Activated naive CD8-positive, alpha-beta T cell treated with anti-CD3 and anti-CD28 coated beads, Interleukin-2, amount 10 ng/mL, durations not matched to agents 7 days and 5 days (primary cell): ENCODE data around the gene DOCK11. TPM values are rescaled to one million over a fixed set of nuclear protein-coding genes. Genes with fewer than 3 reads are reported as not detected.

Source experiments
- ATAC-seq: fragments of 150-1000 bp; cut with Tn5 transposase; one replicate; pipeline ENCODE4 v1.10.0; 2021; ENCODE audit warnings: low read depth, moderate library complexity
- POLR2A ChIA-PET: fragments of 350-600 bp; sonication (Branson Sonifier 250); formaldehyde crosslinking; loops from one replicate; lab custom pipeline; 2021; ENCODE audit warnings: antibody characterized with exemption; lab: Charles Lee
- DNase-seq: peaks from one replicate; pipeline ENCODE4 v3.0.0; 2021
- H3K27ac Mint-ChIP-seq: one replicate; pipeline ENCODE4 v1.8.0; 2022; ENCODE audit warnings: mild to moderate bottlenecking, mixed read lengths
- H3K27me3 Mint-ChIP-seq: one replicate; pipeline ENCODE4 v1.8.0; 2022; ENCODE audit warnings: mild to moderate bottlenecking, moderate library complexity, mixed read lengths
- H3K36me3 Mint-ChIP-seq: one replicate; pipeline ENCODE4 v1.8.0; 2021; ENCODE audit warnings: mild to moderate bottlenecking, mixed read lengths
- H3K4me1 Mint-ChIP-seq: one replicate; pipeline ENCODE4 v1.8.0; 2021; ENCODE audit warnings: mixed read lengths
- H3K4me3 Mint-ChIP-seq: one replicate; pipeline ENCODE4 v1.8.0; 2022; ENCODE audit warnings: mild to moderate bottlenecking, moderate library complexity, mixed read lengths
- H3K9me3 Mint-ChIP-seq: one replicate; pipeline ENCODE4 v1.8.0; 2021; ENCODE audit warnings: mixed read lengths
- total RNA-seq, 2 experiments: library from RNA; stranded (reverse); gene quantifications; one replicate each; pipeline ENCODE4 v1.2.3, GENCODE V29; 2021

Gene DOCK11
- total RNA-seq, 2 experiments from 2014 or later = 71.9 to 80.4 TPM

DNA sequence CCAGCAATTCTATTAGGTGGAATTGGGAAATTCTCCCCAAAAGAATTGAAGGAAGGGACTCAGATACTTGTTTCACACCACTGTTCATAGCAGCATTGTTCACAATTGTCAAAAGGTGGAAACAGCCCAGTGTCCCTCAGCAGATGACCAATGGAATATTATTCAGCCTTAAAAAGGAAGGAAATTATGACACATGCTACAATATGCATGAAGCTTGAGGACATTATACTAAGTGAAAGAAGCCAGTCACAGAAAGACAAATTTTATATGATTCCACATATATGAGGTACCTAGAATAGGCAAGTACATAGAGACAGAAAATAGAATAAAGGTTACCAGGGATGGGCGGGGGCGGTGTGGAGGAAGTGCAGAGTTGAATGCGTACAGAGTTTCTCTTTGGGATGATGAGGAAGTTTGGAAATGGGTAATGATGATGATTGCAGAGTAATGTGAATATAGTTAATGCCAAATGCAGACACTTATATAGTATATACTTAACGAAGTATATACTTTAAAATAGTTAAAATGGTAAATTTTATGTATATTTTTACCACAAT lies 29.6 kb downstream of the DOCK11 start:
- ATAC-seq (no peak), DNase-seq (no peak)
- peaks cover 65% of the 10 kb centered on the region for H3K4me1 Mint-ChIP-seq
- H3K4me3 Mint-ChIP-seq = no peak overlapping the region
- H3K9me3 Mint-ChIP-seq = no peaks in the 10 kb centered on the region
- no peaks in the 10 kb centered on the region for H3K27me3 Mint-ChIP-seq
- peak overlapping the region; percentile 42 for H3K27ac Mint-ChIP-seq
- peaks cover 17% of the 10 kb centered on the region for H3K36me3 Mint-ChIP-seq
- POLR2A ChIA-PET = interaction anchor here (1.0 kb wide), 1 partner anchor 31 kb away, joined by 3 read pairs; no protein-coding TSS in a partner anchor

DNA sequence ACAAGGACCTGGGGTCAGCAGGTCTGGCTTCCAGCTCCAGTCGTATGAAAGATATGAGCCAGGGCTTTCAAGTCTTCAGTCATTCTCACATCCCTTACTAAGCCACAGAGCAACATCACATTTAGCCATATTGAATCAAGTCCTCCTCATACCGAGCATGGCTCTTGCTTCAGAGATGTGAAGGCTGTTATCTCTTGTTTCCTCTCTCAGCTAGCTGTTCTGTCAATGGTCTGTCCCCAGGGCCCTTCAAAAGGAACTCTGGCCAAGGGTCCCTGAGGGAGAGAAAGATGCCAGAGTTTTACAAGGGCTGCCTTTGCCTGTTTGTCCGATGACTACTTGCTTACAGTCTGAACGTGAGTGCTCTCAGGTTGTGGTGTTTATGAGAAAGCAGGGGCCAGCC lies 30.5 kb downstream of the DOCK11 start:
- no peak overlapping the region for H3K4me3 Mint-ChIP-seq
- no peak for ATAC-seq

DNA sequence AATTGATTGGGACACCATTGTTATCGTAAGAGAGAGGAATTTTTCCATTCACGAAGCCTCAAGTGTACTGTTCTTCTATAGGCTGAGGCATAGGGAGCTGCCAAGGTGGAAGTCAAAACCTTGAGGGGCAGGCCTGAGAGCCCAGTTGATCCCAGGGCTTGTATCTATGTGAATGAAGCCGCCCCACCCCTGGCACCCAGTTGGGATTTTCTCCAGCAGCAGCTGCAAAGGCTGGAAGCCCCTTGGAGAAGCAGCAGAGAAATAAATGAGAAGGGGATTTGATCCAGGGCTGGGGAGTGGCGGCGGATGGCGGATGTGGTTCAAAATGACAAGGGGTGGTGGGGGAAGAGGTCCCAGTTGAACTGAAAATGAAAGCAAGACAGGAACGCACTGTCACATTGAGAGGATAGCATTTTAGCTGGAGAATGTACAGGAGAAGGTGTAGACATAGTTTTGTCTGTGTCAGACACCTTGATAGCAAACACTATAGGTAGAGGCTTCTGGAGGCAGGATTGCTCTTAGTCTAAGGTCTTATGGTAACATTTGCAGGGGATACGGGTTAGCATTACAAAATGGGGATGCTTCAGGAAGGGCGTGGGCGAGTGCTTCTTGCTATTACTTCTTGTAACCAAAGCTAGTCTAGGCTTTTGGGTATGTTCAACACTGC lies 32.6 kb downstream of the DOCK11 start:
- Mint-ChIP-seq H3K4me3 (peak overlapping the region; percentile 99), H3K27ac (peak overlapping the region; percentile 99), H3K9me3 (no peaks in the 10 kb centered on the region), H3K27me3 (no peaks in the 10 kb centered on the region), H3K36me3 (peaks cover 20% of the 10 kb centered on the region), H3K4me1 (peaks cover 53% of the 10 kb centered on the region)
- peak; percentile 71 for ATAC-seq
- DNase-seq = peak; percentile 60
- POLR2A ChIA-PET = interaction anchor here (0.8 to 10.1 kb wide), 4 partner anchors 10 to 32 kb away, joined by 3 to 107 read pairs (median 4); partner anchors contain the start of gene DOCK11

More for the DNA sequence above, 30.5 kb downstream of the DOCK11 start:
- POLR2A ChIA-PET = interaction anchor here (1.0 kb wide), 1 partner anchor 31 kb away, joined by 3 read pairs; no protein-coding TSS in a partner anchor
- Mint-ChIP-seq H3K27ac (peak overlapping the region; percentile 51), H3K4me1 (peaks cover 65% of the 10 kb centered on the region), H3K27me3 (no peaks in the 10 kb centered on the region), H3K36me3 (peaks cover 16% of the 10 kb centered on the region), H3K9me3 (no peaks in the 10 kb centered on the region)
- no peak for DNase-seq

DNA sequence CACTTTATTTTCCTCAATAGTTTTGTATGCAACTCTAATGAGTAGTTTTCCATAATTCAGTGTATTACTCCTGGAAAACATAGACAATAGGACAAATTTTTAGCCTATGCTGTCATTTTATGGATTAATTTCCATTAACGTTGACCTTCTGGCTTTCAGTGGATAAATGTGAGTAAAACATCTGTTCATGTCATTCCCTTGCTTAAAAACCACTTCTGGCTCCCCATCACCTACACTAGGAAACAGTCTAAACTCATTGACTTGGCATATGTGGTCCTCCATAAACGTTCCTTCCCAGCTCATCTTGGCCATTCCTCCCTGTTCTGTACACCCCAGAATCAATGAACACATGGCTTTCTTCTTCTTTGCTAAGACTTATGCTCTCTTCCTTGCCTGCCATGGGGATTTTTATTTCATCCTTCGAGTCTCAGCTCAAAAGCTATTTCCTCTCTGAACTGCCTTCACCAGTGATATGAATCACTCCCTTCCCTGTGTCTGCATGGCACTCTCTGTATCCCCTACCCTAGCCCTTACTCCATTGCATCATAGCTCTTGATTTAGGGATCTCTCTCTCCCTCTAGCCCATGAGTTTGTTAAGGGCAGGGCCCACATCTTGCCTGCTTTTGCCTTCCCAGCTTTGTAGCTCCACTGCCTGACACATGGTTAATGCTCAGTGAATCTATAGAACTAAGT lies 34.8 kb downstream of the DOCK11 start:
- Mint-ChIP-seq H3K36me3 (peaks cover 16% of the 10 kb centered on the region), H3K4me3 (peak overlapping the region; percentile 65), H3K27me3 (no peaks in the 10 kb centered on the region), H3K27ac (peak overlapping the region; percentile 86), H3K4me1 (peaks cover 49% of the 10 kb centered on the region), H3K9me3 (no peaks in the 10 kb centered on the region)
- ATAC-seq (no peak), DNase-seq (no peak)
- POLR2A ChIA-PET = interaction anchor here (2.0 to 10.1 kb wide), 2 partner anchors 31 to 34 kb away, joined by 7 to 107 read pairs; partner anchors contain the start of gene DOCK11

DNA sequence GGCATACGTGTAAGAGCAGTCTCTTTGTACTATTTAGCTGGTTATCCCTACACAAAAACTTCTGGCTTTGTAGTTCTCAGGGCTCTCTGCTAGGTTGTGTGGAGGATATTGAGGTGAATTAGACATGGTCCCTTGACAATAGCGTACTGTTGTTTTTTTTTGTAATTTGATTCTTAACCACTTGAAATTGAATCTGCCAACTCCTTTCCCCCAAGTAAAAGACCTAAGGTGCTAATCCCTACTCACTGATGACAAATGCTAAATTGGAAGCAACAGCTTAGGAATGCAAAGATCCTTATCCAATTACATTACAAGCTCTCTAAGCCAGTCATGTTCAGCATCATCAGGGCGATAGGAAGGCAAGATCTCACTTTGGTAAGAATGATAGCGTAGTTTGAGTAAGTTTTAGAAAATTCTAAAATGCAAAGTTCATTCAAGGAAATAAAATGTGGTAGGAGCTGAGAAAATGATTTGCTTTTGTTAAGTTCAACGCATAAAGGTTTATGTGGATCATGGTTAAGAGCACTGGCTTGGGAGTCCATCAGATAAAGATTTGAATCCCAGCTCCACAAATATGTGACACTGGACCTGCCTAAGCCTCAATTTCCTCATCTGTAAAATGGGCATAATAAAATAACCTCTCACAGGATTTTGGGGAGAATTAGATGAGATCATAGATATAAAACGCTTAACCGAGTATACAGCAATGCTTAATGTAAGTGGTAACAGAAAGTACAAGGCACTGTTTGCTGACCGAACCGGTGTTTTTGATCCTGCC lies 39.3 kb downstream of the DOCK11 start:
- Mint-ChIP-seq H3K9me3 (no peaks in the 10 kb centered on the region), H3K27me3 (no peaks in the 10 kb centered on the region), H3K27ac (no peak overlapping the region), H3K4me3 (no peak overlapping the region), H3K4me1 (peaks cover 42% of the 10 kb centered on the region), H3K36me3 (peaks cover 11% of the 10 kb centered on the region)
- no peak for ATAC-seq
- no peak for DNase-seq
- POLR2A ChIA-PET = interaction anchor here (10.1 kb wide), 1 partner anchor 39 kb away, joined by 107 read pairs; the partner anchor contains the start of gene DOCK11

DNA sequence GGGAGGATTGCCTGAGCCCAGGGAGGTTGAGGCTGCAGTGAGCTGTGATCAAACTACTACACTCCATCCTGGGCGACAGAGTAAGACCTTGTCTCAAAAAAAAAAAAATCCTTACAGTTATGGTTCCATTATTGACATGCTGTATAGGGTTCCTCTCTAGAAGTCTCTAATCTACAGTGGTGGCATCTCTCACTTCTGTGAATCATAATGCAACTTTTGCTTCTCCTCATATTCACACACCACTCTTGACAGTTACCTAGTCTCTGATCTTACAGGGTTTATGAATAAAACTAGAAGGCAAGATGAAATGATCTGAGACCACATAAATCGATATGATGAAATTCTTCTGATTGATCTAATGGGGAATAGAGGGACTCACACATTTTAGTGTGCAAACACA lies 40.6 kb downstream of the DOCK11 start:
- Mint-ChIP-seq H3K4me1 (peaks cover 34% of the 10 kb centered on the region), H3K9me3 (no peaks in the 10 kb centered on the region), H3K27me3 (no peaks in the 10 kb centered on the region), H3K4me3 (peak overlapping the region; percentile 76), H3K27ac (peak overlapping the region; percentile 96), H3K36me3 (peaks cover 6% of the 10 kb centered on the region)
- ATAC-seq (peak; percentile 65), DNase-seq (no peak)
- POLR2A ChIA-PET = interaction anchor here (10.1 kb wide), 1 partner anchor 40 kb away, joined by 107 read pairs; the partner anchor contains the start of gene DOCK11

DNA sequence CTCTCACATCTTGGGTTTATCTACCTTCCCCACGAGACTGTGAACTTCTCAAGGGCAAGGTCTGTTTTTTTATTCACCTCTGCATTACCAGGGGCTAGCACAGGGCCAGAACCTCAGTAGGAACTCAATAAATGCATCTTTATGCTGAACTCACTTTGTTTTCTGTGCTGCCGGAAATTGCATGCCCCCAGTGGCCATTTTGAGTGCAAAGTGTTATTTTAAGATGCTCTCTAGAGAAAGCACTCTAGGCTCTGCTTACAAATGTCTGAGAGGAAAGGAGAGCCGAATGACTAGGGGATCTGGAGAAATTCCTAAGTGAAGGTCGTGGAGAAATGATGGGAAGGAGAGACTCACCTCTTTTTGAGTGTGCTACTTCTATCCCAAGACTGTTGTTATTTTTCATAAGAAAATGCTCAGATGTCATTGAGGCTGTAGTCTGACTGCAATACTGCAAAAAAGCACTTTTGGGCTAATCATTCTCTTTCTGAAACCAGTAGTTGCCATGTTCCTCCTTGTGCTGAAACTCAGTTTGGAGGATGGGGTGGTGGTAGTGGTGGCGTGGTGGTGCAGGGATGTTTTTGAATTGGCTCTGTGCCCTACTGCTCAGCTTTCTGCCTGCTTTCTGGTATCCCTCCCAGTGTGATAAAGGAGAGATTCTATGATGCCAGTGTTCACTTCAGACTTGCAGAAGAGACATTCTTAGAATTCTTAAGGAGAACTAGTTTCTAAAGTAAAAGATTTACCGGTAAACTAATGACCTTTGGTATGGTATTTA lies 41.3 kb downstream of the DOCK11 start:
- peaks cover 36% of the 10 kb centered on the region for H3K4me1 Mint-ChIP-seq
- no peaks in the 10 kb centered on the region for H3K27me3 Mint-ChIP-seq
- ATAC-seq = peak; percentile 74
- H3K36me3 Mint-ChIP-seq = peaks cover 5% of the 10 kb centered on the region
- peak overlapping the region; percentile 76 for H3K4me3 Mint-ChIP-seq
- no peaks in the 10 kb centered on the region for H3K9me3 Mint-ChIP-seq
- no peak for DNase-seq
- POLR2A ChIA-PET = interaction anchor here (1.9 to 10.1 kb wide), 2 partner anchors 41 kb away, joined by 10 to 107 read pairs; partner anchors contain the start of gene DOCK11
- H3K27ac Mint-ChIP-seq = peak overlapping the region; percentile 96

DNA sequence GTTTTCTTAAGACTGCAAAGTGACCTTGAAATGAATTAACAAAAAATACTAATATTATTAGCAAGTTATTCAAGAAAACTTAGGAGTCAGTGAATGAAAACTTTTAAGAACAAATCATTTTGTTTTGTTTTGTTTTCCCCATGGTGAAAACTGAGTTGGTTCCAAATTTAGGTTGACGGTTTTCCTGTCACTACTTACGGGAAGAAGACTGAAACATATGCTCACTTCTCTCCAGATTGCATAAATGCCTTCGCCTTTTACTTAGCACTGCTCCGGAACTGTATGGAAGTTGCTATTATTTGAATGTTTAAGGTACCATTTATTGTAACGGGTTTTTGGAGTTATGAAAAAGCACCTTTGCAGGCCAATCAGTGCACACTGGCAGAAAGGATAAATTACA lies 42.8 kb downstream of the DOCK11 start:
- peaks cover 31% of the 10 kb centered on the region for H3K4me1 Mint-ChIP-seq
- H3K9me3 Mint-ChIP-seq = no peaks in the 10 kb centered on the region
- DNase-seq (no peak), ATAC-seq (no peak)
- POLR2A ChIA-PET = interaction anchor here (1.3 to 1.9 kb wide), 2 partner anchors 9 to 43 kb away, joined by 3 to 10 read pairs; partner anchors contain the start of gene DOCK11
- H3K4me3 Mint-ChIP-seq = peak overlapping the region; percentile 19
- H3K27ac Mint-ChIP-seq = peak overlapping the region; percentile 45
- no peaks in the 10 kb centered on the region for H3K27me3 Mint-ChIP-seq
- H3K36me3 Mint-ChIP-seq = peaks cover 2% of the 10 kb centered on the region

DNA sequence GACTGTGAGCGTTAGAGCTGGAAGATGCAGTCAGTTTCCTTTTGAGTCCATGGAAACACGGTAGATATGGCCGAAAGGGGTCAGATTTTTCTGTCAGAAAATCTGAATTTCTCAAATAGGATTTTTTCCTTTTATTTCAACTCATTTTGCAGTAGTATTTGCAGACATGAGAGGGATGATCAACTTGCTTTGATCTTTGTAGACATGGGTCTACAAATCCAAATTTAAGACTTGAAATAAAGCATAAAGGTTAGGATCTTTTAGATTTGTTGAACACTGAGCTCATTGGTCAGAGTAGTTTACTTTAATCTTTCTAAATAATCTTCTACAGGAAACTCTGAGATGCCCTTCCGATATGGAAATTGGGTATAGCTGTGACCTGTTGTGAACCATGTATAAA lies 44.7 kb downstream of the DOCK11 start:
- no peak for DNase-seq
- no peaks in the 10 kb centered on the region for H3K9me3 Mint-ChIP-seq
- H3K27me3 Mint-ChIP-seq = no peaks in the 10 kb centered on the region
- peaks cover 4% of the 10 kb centered on the region for H3K36me3 Mint-ChIP-seq
- no peak overlapping the region for H3K27ac Mint-ChIP-seq
- H3K4me3 Mint-ChIP-seq = no peak overlapping the region
- H3K4me1 Mint-ChIP-seq = peaks cover 22% of the 10 kb centered on the region
- ATAC-seq = no peak
- POLR2A ChIA-PET = interaction anchor here (0.7 to 1.1 kb wide), 3 partner anchors 8 to 18 kb away, joined by 3 to 5 read pairs (median 4); no protein-coding TSS in a partner anchor

DNA sequence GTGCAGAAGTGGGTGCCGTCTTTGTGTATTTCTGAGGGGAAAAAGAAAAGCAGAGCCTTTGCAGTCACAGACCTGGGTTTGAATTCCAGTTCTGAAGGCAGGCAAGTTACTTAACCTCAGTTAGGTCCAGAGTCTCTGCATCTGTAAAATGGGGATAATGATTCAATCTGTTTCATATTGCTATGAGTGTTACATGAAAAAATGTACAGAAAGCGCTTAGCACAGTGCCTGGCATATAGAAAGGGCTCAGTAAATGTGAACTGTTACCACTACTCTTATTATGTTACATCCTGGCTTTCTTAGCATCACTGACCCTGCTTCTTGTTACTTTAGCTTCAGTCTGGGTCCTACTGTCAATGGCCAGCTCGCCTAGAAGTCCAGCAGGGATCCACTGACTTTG lies 45.9 kb downstream of the DOCK11 start:
- DNase-seq (no peak), ATAC-seq (no peak)
- peak overlapping the region; percentile 16 for H3K27ac Mint-ChIP-seq
- H3K9me3 Mint-ChIP-seq = no peaks in the 10 kb centered on the region
- peaks cover 19% of the 10 kb centered on the region for H3K4me1 Mint-ChIP-seq
- H3K27me3 Mint-ChIP-seq = no peaks in the 10 kb centered on the region
- POLR2A ChIA-PET = no interaction called here
- H3K4me3 Mint-ChIP-seq = no peak overlapping the region
- peaks cover 4% of the 10 kb centered on the region for H3K36me3 Mint-ChIP-seq

DNA sequence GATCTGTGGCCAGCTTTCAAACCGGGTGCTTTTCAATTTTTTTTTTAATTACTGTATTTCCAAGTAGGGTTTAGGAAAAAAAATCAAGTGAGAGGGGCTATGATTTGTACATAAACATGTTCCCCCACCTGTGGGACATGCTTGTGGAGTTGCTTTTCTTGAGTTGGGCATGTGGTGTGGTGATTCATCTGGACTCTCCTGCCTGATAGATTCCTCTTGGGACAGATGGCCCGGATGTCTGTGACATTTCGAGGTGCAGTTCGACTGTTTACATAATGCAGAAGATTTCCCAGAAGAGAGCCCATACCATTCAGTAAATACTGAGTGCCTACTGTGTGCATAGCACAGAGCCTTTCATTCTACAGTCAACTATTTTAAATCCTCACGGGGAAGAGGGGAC lies 49.9 kb downstream of the DOCK11 start:
- Mint-ChIP-seq H3K4me1 (peaks cover 7% of the 10 kb centered on the region), H3K27ac (no peak overlapping the region), H3K9me3 (no peaks in the 10 kb centered on the region), H3K4me3 (no peak overlapping the region), H3K36me3 (peaks cover 7% of the 10 kb centered on the region), H3K27me3 (no peaks in the 10 kb centered on the region)
- POLR2A ChIA-PET = no interaction called here
- DNase-seq = no peak
- no peak for ATAC-seq

DNA sequence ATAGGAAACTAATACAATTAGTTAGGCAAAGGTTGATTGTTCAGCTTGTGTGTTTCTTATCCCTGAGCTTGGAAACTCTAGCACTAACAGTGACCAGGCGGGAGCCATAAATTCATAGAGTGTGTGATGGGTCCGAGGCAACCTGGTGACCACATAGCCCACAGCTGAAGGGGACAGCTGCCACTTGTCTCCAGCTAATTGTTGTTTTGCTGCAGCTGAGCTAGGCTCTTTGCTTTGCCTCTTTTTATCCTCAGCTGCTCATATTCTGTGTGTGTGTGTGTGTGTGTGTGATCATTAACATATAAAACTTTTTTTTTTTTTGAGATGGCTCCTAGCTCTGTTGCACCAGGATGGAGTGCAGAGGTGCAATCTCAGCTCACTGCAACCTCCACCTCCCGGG lies 53.2 kb downstream of the DOCK11 start:
- POLR2A ChIA-PET = interaction anchor here (0.8 kb wide), 1 partner anchor 9 kb away, joined by 3 read pairs; no protein-coding TSS in a partner anchor
- H3K36me3 Mint-ChIP-seq = peaks cover 10% of the 10 kb centered on the region
- DNase-seq (no peak), ATAC-seq (no peak)
- H3K4me1 Mint-ChIP-seq = peaks cover 11% of the 10 kb centered on the region
- H3K27ac Mint-ChIP-seq = no peak overlapping the region
- H3K9me3 Mint-ChIP-seq = no peaks in the 10 kb centered on the region
- no peak overlapping the region for H3K4me3 Mint-ChIP-seq
- no peaks in the 10 kb centered on the region for H3K27me3 Mint-ChIP-seq
